HepG2 (cell line): Measurements from ENCODE around the gene ARHGEF7. TPM values are rescaled to one million over a fixed set of nuclear protein-coding genes. Genes with fewer than 3 reads are reported as not detected.

Source experiments
- ATAC-seq: fragments of 200-7000 bp; cut with Tn5 transposase; 3 replicates; pipeline ENCODE4 v1.9.1; 2020; ENCODE audit warnings: mild to moderate bottlenecking, moderate library complexity
- BruUV-seq: library from RNA; stranded (reverse); fragments of 400-500 nt; replicated peaks from 2 replicates; lab custom pipeline; 2021; lab: Mats Ljungman, UMichigan
- CTCF ChIA-PET: fragments of 300-600 bp; formaldehyde crosslinking; extraction: SDS; loops from one replicate; lab custom pipeline; 2021; ENCODE audit warnings: low total read pairs, inconsistent platforms, low intra/inter-chr PET ratio; lab: Yijun Ruan, JAX
- POLR2A ChIA-PET: fragments of 350-600 bp; sonication (Branson Sonifier 250); formaldehyde crosslinking; loops from one replicate; lab custom pipeline; 2020; ENCODE audit warnings: antibody characterized with exemption, inconsistent platforms; lab: Yijun Ruan, JAX
- DNase-seq: peaks from one replicate; pipeline ENCODE4 v3.0.0-alpha.2; 2015; ENCODE audit warnings: low spot score
- FAIRE-seq: peaks from 3 replicates; lab custom pipeline; 2011; peaks lifted over from hg19 to GRCh38; lab: Jason Lieb, UNC
- H2AFZ ChIP-seq: one replicate; pipeline ENCODE4 v1.6.1; 2011; ENCODE audit warnings: low read length, inconsistent platforms
- H3K27ac ChIP-seq: fragments of 300-600 bp; 3 replicates; pipeline ENCODE4 v1.8.0; 2011; ENCODE audit warnings: mixed run types, mild to moderate bottlenecking, mixed read lengths, low read length, inconsistent platforms; ENCODE audit not compliant: insufficient read depth; ENCODE audit errors: extremely low read length
- H3K27me3 ChIP-seq, 2 experiments: fragments of 200-600 bp in 1 of 2; 2 replicates in 1 of 2; 3 replicates in 1 of 2; pipeline versions ENCODE4 v1.6.0 to v1.8.0; 2011; ENCODE audit warnings: low read length in 2 of 2, mild to moderate bottlenecking in 2 of 2, moderate library complexity in 2 of 2, inconsistent platforms in 1 of 2; ENCODE audit not compliant: insufficient read depth in 2 of 2, control insufficient read depth in 1 of 2
- H3K36me3 ChIP-seq, 2 experiments: fragments of 200-600 bp in 1 of 2; replicated peaks in 1 of 2; 2 replicates in 1 of 2; 3 replicates in 1 of 2; pipeline versions ENCODE4 v1.5.1 to v1.8.0; 2011; ENCODE audit warnings: low read length in 2 of 2, inconsistent platforms in 1 of 2; ENCODE audit not compliant: insufficient read depth in 2 of 2, control insufficient read depth in 1 of 2
- H3K4me1 ChIP-seq: 2 replicates; pipeline ENCODE4 v1.5.1; 2012; ENCODE audit warnings: low read length, inconsistent platforms; ENCODE audit not compliant: insufficient read depth
- H3K4me2 ChIP-seq: 2 replicates; pipeline ENCODE4 v1.6.0; 2011; ENCODE audit warnings: low read depth, low read length, inconsistent platforms
- H3K4me3 ChIP-seq, 3 experiments: fragments of 200-600 bp in 1 of 3; sonication (generic), shearing (Covaris generic) in 1 of 3; replicated peaks in 1 of 3; 2 replicates each; pipeline ENCODE4 v1.5.1; 2011 to 2016; ENCODE audit warnings: low read length in 3 of 3, inconsistent platforms in 2 of 3, low read depth in 2 of 3, mild to moderate bottlenecking in 2 of 3, control low read depth in 1 of 3, mixed read lengths in 1 of 3; ENCODE audit not compliant: insufficient read depth in 1 of 3
- H3K79me2 ChIP-seq: one replicate; pipeline ENCODE4 v1.6.1; 2011; ENCODE audit warnings: low read length, inconsistent platforms; ENCODE audit not compliant: insufficient read depth
- H3K9ac ChIP-seq: 2 replicates; pipeline ENCODE4 v1.6.0; 2011; ENCODE audit warnings: mild to moderate bottlenecking, low read depth, low read length, inconsistent platforms; ENCODE audit not compliant: insufficient read depth
- H3K9me3 ChIP-seq: 2 replicates; pipeline ENCODE4 v1.5.1; 2012; ENCODE audit warnings: mild to moderate bottlenecking, low read length
- H4K20me1 ChIP-seq: 2 replicates; pipeline ENCODE4 v1.6.0; 2011; ENCODE audit warnings: inconsistent platforms, mild to moderate bottlenecking, low read length, moderate library complexity; ENCODE audit not compliant: insufficient read depth
- DR1 ChIP-seq: sonication (generic); formaldehyde crosslinking; IDR thresholded peaks from 2 replicates; pipeline ENCODE4 v1.8.0; 2021; ENCODE audit warnings: mild to moderate bottlenecking, missing genetic modification reagents, inconsistent platforms
- HOXA7 ChIP-seq: sonication (generic); formaldehyde crosslinking; IDR thresholded peaks from 2 replicates; pipeline ENCODE4 v1.8.1; 2022; ENCODE audit warnings: mild to moderate bottlenecking, missing genetic modification reagents, moderate library complexity
- IKZF5 ChIP-seq: IDR thresholded peaks from 2 replicates; pipeline ENCODE4 v1.6.1; 2018; ENCODE audit warnings: missing genetic modification reagents, mild to moderate bottlenecking, missing compliant biosample characterization
- MYPOP ChIP-seq: sonication (generic); formaldehyde crosslinking; IDR thresholded peaks from 2 replicates; pipeline ENCODE4 v1.8.1; 2023; ENCODE audit warnings: mild to moderate bottlenecking, moderate library complexity, missing genetic modification reagents
- NFYC ChIP-seq: IDR thresholded peaks from 2 replicates; pipeline ENCODE4 v1.6.1; 2016; ENCODE audit warnings: missing genetic modification reagents, missing compliant biosample characterization
- RORA ChIP-seq: sonication (generic); formaldehyde crosslinking; IDR thresholded peaks from 2 replicates; pipeline ENCODE4 v1.5.0; 2020; ENCODE audit warnings: mild to moderate bottlenecking, missing genetic modification reagents, moderate library complexity
- SETDB1 ChIP-seq: sonication (generic); formaldehyde crosslinking; IDR thresholded peaks from 2 replicates; pipeline ENCODE4 v1.5.1; 2020; ENCODE audit warnings: missing genetic modification reagents, mild to moderate bottlenecking, borderline replicate concordance
- STAT6 ChIP-seq: sonication (generic); formaldehyde crosslinking; IDR thresholded peaks from 2 replicates; pipeline ENCODE4 v1.4.0; 2020; ENCODE audit warnings: missing genetic modification reagents, mild to moderate bottlenecking, borderline replicate concordance
- TFDP2 ChIP-seq: sonication (generic); formaldehyde crosslinking; IDR thresholded peaks from 2 replicates; pipeline ENCODE4 v1.4.0; 2020; ENCODE audit warnings: missing genetic modification reagents
- ZBTB49 ChIP-seq: sonication (generic); formaldehyde crosslinking; IDR thresholded peaks from 2 replicates; pipeline ENCODE4 v1.4.0; 2020; ENCODE audit warnings: missing genetic modification reagents, borderline replicate concordance
- ZFP36 ChIP-seq: fragments of 150-350 bp; IDR thresholded peaks from 2 replicates; pipeline ENCODE4 v1.6.1; 2018; ENCODE audit warnings: borderline replicate concordance, low read length, low read depth; ENCODE audit not compliant: partially characterized antibody
- ZNF205 ChIP-seq: IDR thresholded peaks from 2 replicates; pipeline ENCODE4 v1.6.1; 2018; ENCODE audit warnings: missing biosample characterization, missing genetic modification reagents
- ZNF672 ChIP-seq: sonication (generic); formaldehyde crosslinking; IDR thresholded peaks from 2 replicates; pipeline ENCODE4 v1.8.1; 2022; ENCODE audit warnings: missing genetic modification reagents
- WGBS: methylation state at CpG from one replicate; pipeline ENCODE4 v1.1.6; 2017; ENCODE audit warnings: low lambda C conversion rate; 5-methylcytosine and 5-hydroxymethylcytosine counted together
- in situ Hi-C: cut with HindIII; loops from 2 replicates; pipeline ENCODE4 v1.10.0; 2017; ENCODE audit warnings: low pct_unique_long_range_greater_than_20kb; ENCODE audit not compliant: extremely low pct_ligation_motif_present
- intact Hi-C: fragments of 100-400 bp; cut with micrococcal nuclease; formaldehyde crosslinking; loops from one replicate; pipeline ENCODE4 v1.10.0; 2022; ENCODE audit not compliant: unreplicated experiment
- polyA plus RNA-seq, 8 experiments: library from polyadenylated mRNA; depleted of rRNA in 3 of 8; stranded (reverse) in 7 of 8; unstranded in 1 of 8; fragments of >200 nt; fragmentation: Illumina TruSeq in 4 of 8; extraction: Trizol in 4 of 8; gene quantifications; 2 replicates each; pipeline versions ENCODE4 v1.2.1 to v1.2.3, GENCODE V29; 2011 to 2016; ENCODE audit warnings: low read depth in 4 of 8, missing spikeins in 1 of 8, mixed read lengths in 1 of 8; ENCODE audit not compliant: insufficient read depth in 1 of 8
- total RNA-seq, 5 experiments: library from RNA; depleted of rRNA; stranded (reverse); fragments of >200 nt; fragmentation: Illumina TruSeq; extraction: Trizol; gene quantifications; 2 replicates each; pipeline ENCODE4 v1.2.3, GENCODE V29; 2016; ENCODE audit warnings: low read depth in 1 of 5

The ARHGEF7 gene
- total and polyA plus RNA-seq, 2 of the 13 experiments (the other 11 are each of a cell fraction or from before 2014, with no cell fraction given): 15.7 to 22.3 TPM

GRCh38 chr13:111298214-111298975 is 183.3 kb downstream of the ARHGEF7 start (continued):
- TF ChIP-seq STAT6 (CRISPR knock-in tag): no peak
- TF ChIP-seq ZNF672: no peak
- TF ChIP-seq NFYC: no peak
- TF ChIP-seq TFDP2: no peak
- no peak for TF ChIP-seq MYPOP

- H2AFZ ChIP-seq: no peak overlapping the region
- H3K36me3 ChIP-seq: peaks cover 19 to 67% of the 10 kb centered on the region in 2 experiments; a peak in 4 of 5 replicates
- in situ Hi-C loops: no loop called here
- no peaks in the 10 kb centered on the region for H3K79me2 ChIP-seq
- WGBS: 95% methylated on average over 21 of the region's 22 CpGs
- no peaks in the 10 kb centered on the region for H3K27me3 ChIP-seq
- intact Hi-C loops: no loop called here
- no peaks in the 10 kb centered on the region for H3K4me1 ChIP-seq
- H3K9me3 ChIP-seq: no peaks in the 10 kb centered on the region
- no peak; the same call in 2 of the 3 replicates for ATAC-seq
- no peak for DNase-seq
- FAIRE-seq: no peak
- H3K4me3 ChIP-seq: no peak overlapping the region
- no TSS peak for BruUV-seq
- peaks cover 3% of the 10 kb centered on the region; the same call in 1 of the 2 replicates for H4K20me1 ChIP-seq
- ChIA-PET CTCF (no interaction called here), POLR2A (no interaction called here)
- H3K9ac ChIP-seq: no peak overlapping the region
- no peak overlapping the region for H3K27ac ChIP-seq
- no peak overlapping the region for H3K4me2 ChIP-seq
- TF ChIP-seq IKZF5 (CRISPR knock-in tag) (no peak), SETDB1 (CRISPR knock-in tag) (no peak), RORA (CRISPR knock-in tag) (no peak), ZFP36 (no peak), ZNF205 (CRISPR knock-in tag) (no peak), DR1 (no peak), HOXA7 (CRISPR knock-in tag) (no peak), ZBTB49 (CRISPR knock-in tag) (no peak)
Measured at GRCh38 chr13:111302045-111302726, 187.1 kb downstream of the ARHGEF7 start.
